Testis (tissue), 3 donors: ENCODE measurements around the gene MMD2. TPM values are rescaled to one million over a fixed set of nuclear protein-coding genes. Genes with fewer than 3 reads are reported as not detected.
A peak's percentile ranks its signal among the peaks of the same experiment; 100 is the strongest.

ENCODE experiments used
- DNase-seq: peaks from one replicate; pipeline ENCODE4 v3.0.0-alpha.2; 2019
- H3K27ac ChIP-seq, 2 donors: fragments of 200-600 bp; sonication (generic); one replicate each; pipeline ENCODE4 v1.5.1; 2019
- H3K27me3 ChIP-seq: fragments of 200-600 bp; sonication (generic); one replicate; pipeline ENCODE4 v1.5.1; 2019
- H3K36me3 ChIP-seq: fragments of 200-600 bp; sonication (generic); one replicate; pipeline ENCODE4 v1.5.1; 2017; ENCODE audit warnings: low read depth; ENCODE audit errors: missing control alignments
- H3K4me1 ChIP-seq: fragments of 200-600 bp; sonication (generic); one replicate; pipeline ENCODE4 v1.5.1; 2019
- H3K4me3 ChIP-seq, 2 donors: fragments of 200-600 bp; sonication (generic); one replicate each; pipeline ENCODE4 v1.5.1; 2017 to 2019
- H3K9me3 ChIP-seq: fragments of 200-600 bp; sonication (generic); one replicate; pipeline ENCODE4 v1.5.1; 2017
- POLR2A ChIP-seq: fragments of 450-650 bp; IDR thresholded peaks from one replicate; pipeline ENCODE4 v1.6.1; 2017; ENCODE audit warnings: antibody characterized with exemption, mild to moderate bottlenecking, moderate library complexity
- WGBS, 2 donors: methylation state at CpG; one replicate each; pipeline ENCODE4 v1.1.5; 2018; 5-methylcytosine and 5-hydroxymethylcytosine counted together
- intact Hi-C: fragments of 100-400 bp; cut with DNase I; formaldehyde crosslinking; loops from one replicate; pipeline ENCODE4 v1.15.1; 2023; ENCODE audit warnings: low total_unique reads
- polyA plus RNA-seq: library from polyadenylated mRNA; stranded (reverse); fragments of 350-450 nt; fragmentation: Illumina TruSeq; extraction: RNeasy Lipid Tissue Mini Kit (QIAGEN cat#74804); gene quantifications from one replicate; pipeline ENCODE4 v1.2.3, GENCODE V29; 2014; ENCODE audit warnings: low read depth, low replicate concordance; ENCODE audit not compliant: insufficient read depth
- total RNA-seq, 2 donors: library from RNA; depleted of rRNA; stranded (reverse); fragments of >200 nt; gene quantifications; one replicate each; pipeline ENCODE4 v1.2.3, GENCODE V29; 2016
- TF ChIP-seq, protein P1 (sequence below), 3 experiments: fragments of 450-650 bp in 2 of 3; fragments of 200-600 bp in 1 of 3; sonication (generic) in 1 of 3; IDR thresholded peaks; one replicate each; pipeline ENCODE4 v1.5.1; 2016 to 2019; ENCODE audit warnings: antibody characterized with exemption in 3 of 3, mild to moderate bottlenecking in 2 of 3, moderate library complexity in 1 of 3

MMD2 gene
- total and polyA plus RNA-seq, 3 donors from 2014 or later, result 20.4 to 32.0 (median 21.6) TPM

GRCh38 chr7:4885317-4885807 lies 73.6 kb downstream of the MMD2 start:
- DNase-seq, result no peak
- Histone ChIP-seq H3K9me3 (no peaks in the 10 kb centered on the region), H3K36me3 (no peaks in the 10 kb centered on the region), H3K27ac (no peak overlapping the region), H3K27me3 (no peaks in the 10 kb centered on the region), H3K4me3 (no peak overlapping the region), H3K4me1 (peaks cover 11% of the 10 kb centered on the region)
- intact Hi-C loops, result loop anchor here (10.0 kb wide), 1 partner anchor 81 kb away; no protein-coding TSS in a partner anchor
- WGBS, 2 donors, result 87 to 91% methylated on average over 7 of the region's 7 CpGs
- TF ChIP-seq, protein P1, sequence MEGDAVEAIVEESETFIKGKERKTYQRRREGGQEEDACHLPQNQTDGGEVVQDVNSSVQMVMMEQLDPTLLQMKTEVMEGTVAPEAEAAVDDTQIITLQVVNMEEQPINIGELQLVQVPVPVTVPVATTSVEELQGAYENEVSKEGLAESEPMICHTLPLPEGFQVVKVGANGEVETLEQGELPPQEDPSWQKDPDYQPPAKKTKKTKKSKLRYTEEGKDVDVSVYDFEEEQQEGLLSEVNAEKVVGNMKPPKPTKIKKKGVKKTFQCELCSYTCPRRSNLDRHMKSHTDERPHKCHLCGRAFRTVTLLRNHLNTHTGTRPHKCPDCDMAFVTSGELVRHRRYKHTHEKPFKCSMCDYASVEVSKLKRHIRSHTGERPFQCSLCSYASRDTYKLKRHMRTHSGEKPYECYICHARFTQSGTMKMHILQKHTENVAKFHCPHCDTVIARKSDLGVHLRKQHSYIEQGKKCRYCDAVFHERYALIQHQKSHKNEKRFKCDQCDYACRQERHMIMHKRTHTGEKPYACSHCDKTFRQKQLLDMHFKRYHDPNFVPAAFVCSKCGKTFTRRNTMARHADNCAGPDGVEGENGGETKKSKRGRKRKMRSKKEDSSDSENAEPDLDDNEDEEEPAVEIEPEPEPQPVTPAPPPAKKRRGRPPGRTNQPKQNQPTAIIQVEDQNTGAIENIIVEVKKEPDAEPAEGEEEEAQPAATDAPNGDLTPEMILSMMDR (IDR thresholded peaks at IDR 0.05), result no peak
- no peak for TF ChIP-seq POLR2A

DNA sequence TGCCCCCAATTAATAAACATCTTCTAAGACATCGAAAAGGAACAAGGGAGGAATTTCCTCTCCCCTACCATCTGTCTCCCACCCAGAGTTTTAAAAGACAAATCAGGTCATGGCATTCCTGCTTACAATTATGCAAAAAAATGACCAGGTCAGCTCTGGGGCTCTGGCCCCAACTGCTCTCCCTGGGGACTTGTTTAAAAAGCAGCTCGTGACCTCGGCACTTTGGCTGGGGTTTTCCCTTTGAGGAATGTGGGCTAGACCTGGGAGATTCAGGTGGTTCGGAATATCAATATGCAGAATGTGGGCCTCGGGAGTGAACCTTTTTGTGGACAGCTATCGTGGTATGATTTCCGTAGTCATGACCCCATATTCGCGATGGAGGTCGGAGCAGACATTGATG lies 74.8 kb downstream of the MMD2 start:
- Histone ChIP-seq H3K27me3 (no peaks in the 10 kb centered on the region), H3K4me1 (peaks cover 11% of the 10 kb centered on the region), H3K4me3 (peak overlapping the region; percentile 23 to 61), H3K27ac (no peak overlapping the region), H3K36me3 (no peaks in the 10 kb centered on the region), H3K9me3 (no peaks in the 10 kb centered on the region)
- TF ChIP-seq, protein P1 (IDR thresholded peaks at IDR 0.05), result no peak
- no peak for TF ChIP-seq POLR2A
- intact Hi-C loops, result loop anchor here (10.0 kb wide), 1 partner anchor 79 kb away; no protein-coding TSS in a partner anchor
- 55 to 58% methylated on average over 10 of the region's 10 CpGs for WGBS, 2 donors
- no peak for DNase-seq

GRCh38 chr7:4883372-4884144 lies 75.4 kb downstream of the MMD2 start, which contains the start of gene RADIL:
Gene RADIL (minus strand): TSS chr7:4883716. CDS start chr7:4878139, 5,577 bp downstream.
- no peak for TF ChIP-seq POLR2A
- TF ChIP-seq, protein P1 (IDR thresholded peaks at IDR 0.05), result peak; percentile 45 to 84 (median 65)
- no peaks in the 10 kb centered on the region for H3K9me3 ChIP-seq
- no peaks in the 10 kb centered on the region for H3K27me3 ChIP-seq
- peak within 1 kb of the TSS; percentile 47 to 66 for H3K27ac ChIP-seq
- intact Hi-C loops, result loop anchor here (10.0 kb wide), 1 partner anchor 79 kb away; no protein-coding TSS in a partner anchor
- H3K4me3 ChIP-seq, result peak within 1 kb of the TSS; percentile 61 to 65
- no peaks in the 10 kb centered on the region for H3K36me3 ChIP-seq
- DNase-seq, result peak; percentile 97
- H3K4me1 ChIP-seq, result peaks cover 11% of the 10 kb centered on the region
- whole genome bisulfite sequencing, 2 donors, result 4 to 11% methylated on average over 10 to 48 of the region's 72 CpGs

GRCh38 chr7:4883033-4883371 lies 76.0 kb downstream of the MMD2 start:
- Histone ChIP-seq H3K27me3 (no peaks in the 10 kb centered on the region), H3K27ac (peak overlapping the region; percentile 47 to 66), H3K36me3 (no peaks in the 10 kb centered on the region), H3K9me3 (no peaks in the 10 kb centered on the region), H3K4me3 (peak overlapping the region; percentile 61 to 65), H3K4me1 (peaks cover 11% of the 10 kb centered on the region)
- no peak for DNase-seq
- 0% methylated on average over 14 of the region's 36 CpGs; no CpG with 5 or more reads in 1 of the 2 donors for WGBS, 2 donors
- no peak for TF ChIP-seq POLR2A
- TF ChIP-seq, protein P1 (IDR thresholded peaks at IDR 0.05), result no peak
- intact Hi-C loops, result loop anchor here (10.0 kb wide), 1 partner anchor 78 kb away; no protein-coding TSS in a partner anchor
